HepG2 (cell line): ENCODE results near the gene MAP2K5. TPM values are rescaled to one million over a fixed set of nuclear protein-coding genes. Genes with fewer than 3 reads are reported as not detected.

ENCODE experiments used
- ATF4 ChIP-seq, 2 experiments: fragments of 450-650 bp in 1 of 2; sonication (generic) in 1 of 2; formaldehyde crosslinking; IDR thresholded peaks; 2 replicates each; pipeline versions ENCODE4 v1.5.0 to v1.8.0; 2020 to 2022; ENCODE audit warnings: mild to moderate bottlenecking in 1 of 2, missing genetic modification reagents in 1 of 2
- CBFB ChIP-seq: sonication (generic); formaldehyde crosslinking; IDR thresholded peaks from 2 replicates; pipeline ENCODE4 v1.4.0; 2020; ENCODE audit warnings: missing genetic modification reagents
- HDAC1 ChIP-seq: sonication (generic); formaldehyde crosslinking; IDR thresholded peaks from 2 replicates; pipeline ENCODE4 v1.5.1; 2020; ENCODE audit warnings: mild to moderate bottlenecking, missing genetic modification reagents
- KMT2B ChIP-seq: IDR thresholded peaks from 2 replicates; pipeline ENCODE4 v1.6.1; 2016; ENCODE audit warnings: missing genetic modification reagents, missing compliant biosample characterization
- MLX ChIP-seq: IDR thresholded peaks from 2 replicates; pipeline ENCODE4 v1.6.1; 2016
- MZF1 ChIP-seq: sonication (generic); formaldehyde crosslinking; IDR thresholded peaks from 2 replicates; pipeline ENCODE4 v1.8.1; 2023; ENCODE audit warnings: mild to moderate bottlenecking, missing genetic modification reagents, borderline replicate concordance
- REPIN1 ChIP-seq: sonication (generic); formaldehyde crosslinking; IDR thresholded peaks from 2 replicates; pipeline ENCODE4 v1.8.0; 2022; ENCODE audit warnings: missing genetic modification reagents, low read depth, mild to moderate bottlenecking, borderline replicate concordance
- TFDP1 ChIP-seq: IDR thresholded peaks from 2 replicates; pipeline ENCODE4 v1.6.1; 2016; ENCODE audit warnings: missing compliant biosample characterization, missing genetic modification reagents, borderline replicate concordance
- ZMYM4 ChIP-seq: sonication (generic); formaldehyde crosslinking; IDR thresholded peaks from 2 replicates; pipeline ENCODE4 v1.8.1; 2023; ENCODE audit warnings: mild to moderate bottlenecking, missing genetic modification reagents
- ZNF562 ChIP-seq: sonication (generic); formaldehyde crosslinking; IDR thresholded peaks from 2 replicates; pipeline ENCODE4 v1.8.0; 2022; ENCODE audit warnings: missing genetic modification reagents, borderline replicate concordance
- ZNF749 ChIP-seq: sonication (generic); formaldehyde crosslinking; IDR thresholded peaks from 2 replicates; pipeline ENCODE4 v1.8.0; 2022; ENCODE audit warnings: mild to moderate bottlenecking, missing genetic modification reagents, moderate library complexity, borderline replicate concordance
- ZNF766 ChIP-seq: sonication (generic); formaldehyde crosslinking; IDR thresholded peaks from 2 replicates; pipeline ENCODE4 v1.5.0; 2020; ENCODE audit warnings: missing genetic modification reagents, borderline replicate concordance
- ZNF775 ChIP-seq: sonication (generic); formaldehyde crosslinking; IDR thresholded peaks from 2 replicates; pipeline ENCODE4 v1.4.0; 2020; ENCODE audit warnings: missing genetic modification reagents, mild to moderate bottlenecking, moderate library complexity, borderline replicate concordance
- ZNF792 ChIP-seq: IDR thresholded peaks from 2 replicates; pipeline ENCODE4 v1.6.1; 2016
- polyA plus RNA-seq, 8 experiments: library from polyadenylated mRNA; depleted of rRNA in 3 of 8; stranded (reverse) in 7 of 8; unstranded in 1 of 8; fragments of >200 nt; fragmentation: Illumina TruSeq in 4 of 8; extraction: Trizol in 4 of 8; gene quantifications; 2 replicates each; pipeline versions ENCODE4 v1.2.1 to v1.2.3, GENCODE V29; 2011 to 2016; ENCODE audit warnings: low read depth in 4 of 8, missing spikeins in 1 of 8, mixed read lengths in 1 of 8; ENCODE audit not compliant: insufficient read depth in 1 of 8
- total RNA-seq, 5 experiments: library from RNA; depleted of rRNA; stranded (reverse); fragments of >200 nt; fragmentation: Illumina TruSeq; extraction: Trizol; gene quantifications; 2 replicates each; pipeline ENCODE4 v1.2.3, GENCODE V29; 2016; ENCODE audit warnings: low read depth in 1 of 5
- TF ChIP-seq, protein P1 (sequence below): sonication (generic); formaldehyde crosslinking; IDR thresholded peaks from 2 replicates; pipeline ENCODE4 v1.5.1; 2020; ENCODE audit warnings: mild to moderate bottlenecking, missing genetic modification reagents, borderline replicate concordance
- TF ChIP-seq, protein P2 (sequence below): sonication (generic); formaldehyde crosslinking; IDR thresholded peaks from 2 replicates; pipeline ENCODE4 v1.4.0; 2020; ENCODE audit warnings: mild to moderate bottlenecking, missing genetic modification reagents
- TF ChIP-seq, protein P3 (sequence below): IDR thresholded peaks from 2 replicates; pipeline ENCODE4 v1.6.1; 2016; ENCODE audit warnings: missing genetic modification reagents, missing compliant biosample characterization

The MAP2K5 gene
- total and polyA plus RNA-seq, 2 of the 13 experiments (the other 11 are each of a cell fraction or from before 2014, with no cell fraction given), result 4.0 to 4.3 TPM

GRCh38 chr15:67838789-67839332 lies 296.4 kb downstream of the MAP2K5 start (continued):
- TF ChIP-seq ZNF749 (CRISPR knock-in tag) (0 out of 2 replicates have a peak, but pooled peaks have one; percentile 28), ZNF792 (peak; percentile 55; the same call in 1 of the 2 replicates), HDAC1 (peak; percentile 71), CBFB (CRISPR knock-in tag) (0 out of 2 replicates have a peak, but pooled peaks have one; percentile 23), ZNF766 (CRISPR knock-in tag) (0 out of 2 replicates have a peak, but pooled peaks have one; percentile 47), ZMYM4 (CRISPR knock-in tag) (0 out of 2 replicates have a peak, but pooled peaks have one; percentile 26), MLX (CRISPR knock-in tag) (0 out of 2 replicates have a peak, but pooled peaks have one; percentile 25), ZNF562 (CRISPR knock-in tag) (0 out of 2 replicates have a peak, but pooled peaks have one; percentile 21), ZNF775 (no peak), REPIN1 (CRISPR knock-in tag) (peak; percentile 49; the same call in 1 of the 2 replicates), TFDP1 (peak; percentile 86), ATF4 (CRISPR knock-in tag; IDR thresholded peaks at IDR 0.05) (peak in 1 of 2 experiments; percentile 60; a peak in 1 of 4 replicates), KMT2B (CRISPR knock-in tag) (peak; percentile 68), MZF1 (CRISPR knock-in tag) (no peak)
- TF ChIP-seq, protein P1, sequence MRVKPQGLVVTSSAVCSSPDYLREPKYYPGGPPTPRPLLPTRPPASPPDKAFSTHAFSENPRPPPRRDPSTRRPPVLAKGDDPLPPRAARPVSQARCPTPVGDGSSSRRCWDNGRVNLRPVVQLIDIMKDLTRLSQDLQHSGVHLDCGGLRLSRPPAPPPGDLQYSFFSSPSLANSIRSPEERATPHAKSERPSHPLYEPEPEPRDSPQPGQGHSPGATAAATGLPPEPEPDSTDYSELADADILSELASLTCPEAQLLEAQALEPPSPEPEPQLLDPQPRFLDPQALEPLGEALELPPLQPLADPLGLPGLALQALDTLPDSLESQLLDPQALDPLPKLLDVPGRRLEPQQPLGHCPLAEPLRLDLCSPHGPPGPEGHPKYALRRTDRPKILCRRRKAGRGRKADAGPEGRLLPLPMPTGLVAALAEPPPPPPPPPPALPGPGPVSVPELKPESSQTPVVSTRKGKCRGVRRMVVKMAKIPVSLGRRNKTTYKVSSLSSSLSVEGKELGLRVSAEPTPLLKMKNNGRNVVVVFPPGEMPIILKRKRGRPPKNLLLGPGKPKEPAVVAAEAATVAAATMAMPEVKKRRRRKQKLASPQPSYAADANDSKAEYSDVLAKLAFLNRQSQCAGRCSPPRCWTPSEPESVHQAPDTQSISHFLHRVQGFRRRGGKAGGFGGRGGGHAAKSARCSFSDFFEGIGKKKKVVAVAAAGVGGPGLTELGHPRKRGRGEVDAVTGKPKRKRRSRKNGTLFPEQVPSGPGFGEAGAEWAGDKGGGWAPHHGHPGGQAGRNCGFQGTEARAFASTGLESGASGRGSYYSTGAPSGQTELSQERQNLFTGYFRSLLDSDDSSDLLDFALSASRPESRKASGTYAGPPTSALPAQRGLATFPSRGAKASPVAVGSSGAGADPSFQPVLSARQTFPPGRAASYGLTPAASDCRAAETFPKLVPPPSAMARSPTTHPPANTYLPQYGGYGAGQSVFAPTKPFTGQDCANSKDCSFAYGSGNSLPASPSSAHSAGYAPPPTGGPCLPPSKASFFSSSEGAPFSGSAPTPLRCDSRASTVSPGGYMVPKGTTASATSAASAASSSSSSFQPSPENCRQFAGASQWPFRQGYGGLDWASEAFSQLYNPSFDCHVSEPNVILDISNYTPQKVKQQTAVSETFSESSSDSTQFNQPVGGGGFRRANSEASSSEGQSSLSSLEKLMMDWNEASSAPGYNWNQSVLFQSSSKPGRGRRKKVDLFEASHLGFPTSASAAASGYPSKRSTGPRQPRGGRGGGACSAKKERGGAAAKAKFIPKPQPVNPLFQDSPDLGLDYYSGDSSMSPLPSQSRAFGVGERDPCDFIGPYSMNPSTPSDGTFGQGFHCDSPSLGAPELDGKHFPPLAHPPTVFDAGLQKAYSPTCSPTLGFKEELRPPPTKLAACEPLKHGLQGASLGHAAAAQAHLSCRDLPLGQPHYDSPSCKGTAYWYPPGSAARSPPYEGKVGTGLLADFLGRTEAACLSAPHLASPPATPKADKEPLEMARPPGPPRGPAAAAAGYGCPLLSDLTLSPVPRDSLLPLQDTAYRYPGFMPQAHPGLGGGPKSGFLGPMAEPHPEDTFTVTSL (CRISPR knock-in tag), result peak; percentile 28; the same call in 1 of the 2 replicates
- TF ChIP-seq, protein P2, sequence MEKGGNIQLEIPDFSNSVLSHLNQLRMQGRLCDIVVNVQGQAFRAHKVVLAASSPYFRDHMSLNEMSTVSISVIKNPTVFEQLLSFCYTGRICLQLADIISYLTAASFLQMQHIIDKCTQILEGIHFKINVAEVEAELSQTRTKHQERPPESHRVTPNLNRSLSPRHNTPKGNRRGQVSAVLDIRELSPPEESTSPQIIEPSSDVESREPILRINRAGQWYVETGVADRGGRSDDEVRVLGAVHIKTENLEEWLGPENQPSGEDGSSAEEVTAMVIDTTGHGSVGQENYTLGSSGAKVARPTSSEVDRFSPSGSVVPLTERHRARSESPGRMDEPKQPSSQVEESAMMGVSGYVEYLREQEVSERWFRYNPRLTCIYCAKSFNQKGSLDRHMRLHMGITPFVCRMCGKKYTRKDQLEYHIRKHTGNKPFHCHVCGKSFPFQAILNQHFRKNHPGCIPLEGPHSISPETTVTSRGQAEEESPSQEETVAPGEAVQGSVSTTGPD (CRISPR knock-in tag), result no peak
- TF ChIP-seq, protein P3, sequence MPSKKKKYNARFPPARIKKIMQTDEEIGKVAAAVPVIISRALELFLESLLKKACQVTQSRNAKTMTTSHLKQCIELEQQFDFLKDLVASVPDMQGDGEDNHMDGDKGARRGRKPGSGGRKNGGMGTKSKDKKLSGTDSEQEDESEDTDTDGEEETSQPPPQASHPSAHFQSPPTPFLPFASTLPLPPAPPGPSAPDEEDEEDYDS (CRISPR knock-in tag), result peak; percentile 15; the same call in 1 of the 2 replicates
